HG03354 (cell line): ENCODE results near the gene NRP2.

Source experiments
- ATAC-seq: cut with Tn5 transposase; IDR thresholded peaks from one replicate; pipeline ENCODE4 v1.9.1; 2021; ENCODE audit warnings: mild to moderate bottlenecking; ENCODE audit not compliant: unreplicated experiment, poor library complexity, severe bottlenecking

NRP2 gene

GRCh38 chr2:205657579-205657978 lies 24.7 kb upstream of the NRP2 start:
- no peak for ATAC-seq

GRCh38 chr2:205658068-205658467 lies 24.2 kb upstream of the NRP2 start:
- no peak for ATAC-seq

- ATAC-seq = no peak
These were observed 23.7 kb upstream of the NRP2 start for GRCh38 chr2:205658572-205658971.

- ATAC-seq = no peak
These were observed 22.4 kb upstream of the NRP2 start for GRCh38 chr2:205659922-205660321.

- ATAC-seq = peak; percentile 65
These were observed 21.7 kb upstream of the NRP2 start for GRCh38 chr2:205660521-205661124.

- no peak for ATAC-seq
These were observed 21.0 kb upstream of the NRP2 start for GRCh38 chr2:205661281-205661680.

- ATAC-seq = no peak
These were observed 19.9 kb upstream of the NRP2 start for GRCh38 chr2:205662206-205662965.

- no peak for ATAC-seq
These were observed 16.5 kb upstream of the NRP2 start for GRCh38 chr2:205665791-205666190.

- ATAC-seq = no peak
These were observed 12.0 kb upstream of the NRP2 start for GRCh38 chr2:205670292-205670691.

GRCh38 chr2:205673312-205673711 lies 9.0 kb upstream of the NRP2 start:
- ATAC-seq = no peak

- no peak for ATAC-seq
These were observed 6.3 kb upstream of the NRP2 start for GRCh38 chr2:205675861-205676516.

- ATAC-seq = no peak
These were observed 3.7 kb upstream of the NRP2 start for GRCh38 chr2:205678541-205679142.

- no peak for ATAC-seq
These were observed 2.8 kb upstream of the NRP2 start for GRCh38 chr2:205679410-205680009.

GRCh38 chr2:205680067-205680466 lies 2.2 kb upstream of the NRP2 start:
- peak; percentile 65 for ATAC-seq

- no peak for ATAC-seq
These were observed 1.4 kb upstream of the NRP2 start for GRCh38 chr2:205680903-205681302.

- ATAC-seq = peak; percentile 45
These were observed 681 bp upstream of the NRP2 start for GRCh38 chr2:205681401-205682238.

- no peak for ATAC-seq
These were observed 735 bp downstream of the NRP2 start for GRCh38 chr2:205682971-205683501.

- ATAC-seq = no peak
These were observed 1.4 kb downstream of the NRP2 start for GRCh38 chr2:205683502-205684367.
